OCI-LY3 (cell line): ENCODE results near the gene PLPPR2.
"Not testable (repeated sequence)": the region's sequence is repeated elsewhere in the genome, so short reads cannot be mapped to it uniquely, and the experiment has no call there.

Experiments used
- H2AFZ ChIP-seq: fragments of 200-600, 300-600 bp; shearing (Covaris generic); 2 replicates; pipeline ENCODE4 v1.6.0; 2014; ENCODE audit warnings: antibody characterized with exemption, low read depth, low read length
- H3K27ac ChIP-seq: fragments of 200-600, 300-600 bp; sonication (generic); 2 replicates; pipeline ENCODE4 v1.5.1; 2014; ENCODE audit warnings: mild to moderate bottlenecking, low read length, moderate library complexity, mixed read lengths
- H3K27me3 ChIP-seq: fragments of 200-600, 300-600 bp; sonication (generic); 2 replicates; pipeline ENCODE4 v1.6.1; 2014; ENCODE audit warnings: low read depth, low read length, mixed read lengths
- H3K36me3 ChIP-seq: fragments of 200-600, 300-600 bp; sonication (generic); replicated peaks from 2 replicates; pipeline ENCODE3; 2014; ENCODE audit warnings: low read depth, low read length, mixed read lengths
- H3K4me1 ChIP-seq: fragments of 300-600, 200-600 bp; sonication (generic); 2 replicates; pipeline ENCODE4 v1.6.1; 2014; ENCODE audit warnings: low read length, mixed read lengths
- H3K4me2 ChIP-seq: fragments of 200-600, 300-600 bp; sonication (generic); 2 replicates; pipeline ENCODE4 v1.6.1; 2014; ENCODE audit warnings: low read length, mixed read lengths
- H3K4me3 ChIP-seq: fragments of 300-600, 200-600 bp; sonication (generic); 2 replicates; pipeline ENCODE4 v1.5.1; 2014; ENCODE audit warnings: antibody characterized with exemption, mild to moderate bottlenecking, low read length, moderate library complexity
- H3K79me2 ChIP-seq: fragments of 300-600, 200-600 bp; shearing (Covaris generic); 2 replicates; pipeline ENCODE4 v1.6.1; 2014; ENCODE audit warnings: mild to moderate bottlenecking, low read length, mixed read lengths
- H3K9ac ChIP-seq: fragments of 300-600, 200-600 bp; shearing (Covaris generic); 2 replicates; pipeline ENCODE4 v1.6.0; 2014; ENCODE audit warnings: mild to moderate bottlenecking, low read length, moderate library complexity
- H3K9me3 ChIP-seq: fragments of 200-600, 300-600 bp; shearing (Covaris generic); 2 replicates; pipeline ENCODE4 v1.6.1; 2014; ENCODE audit warnings: low read length, mixed read lengths; ENCODE audit not compliant: insufficient read depth
- H4K20me1 ChIP-seq: fragments of 200-600, 300-600 bp; sonication (generic); 2 replicates; pipeline ENCODE4 v1.6.1; 2016; ENCODE audit warnings: low read length, mixed read lengths; ENCODE audit not compliant: insufficient read depth
- CTCF ChIP-seq: fragments of 200-600, 300-600 bp; sonication (generic); IDR thresholded peaks from 2 replicates; pipeline ENCODE4 v1.5.1; 2014; ENCODE audit warnings: antibody characterized with exemption, low read length, low read depth
- EZH2phosphoT487 ChIP-seq: fragments of 200-600 bp; shearing (Covaris generic); IDR thresholded peaks from 2 replicates; pipeline ENCODE4 v1.6.1; 2018; ENCODE audit warnings: antibody characterized with exemption, mixed run types, low read depth

PLPPR2 gene

GRCh38 chr19:11325544-11325943 is 29.7 kb upstream of the PLPPR2 start:
- TF ChIP-seq CTCF = no peak
- TF ChIP-seq EZH2phosphoT487 = no peak
- H3K9me3 ChIP-seq = no peaks in the 10 kb centered on the region
- no peaks in the 10 kb centered on the region for H4K20me1 ChIP-seq
- H3K27ac ChIP-seq = no peak overlapping the region
- no peak overlapping the region for H3K4me3 ChIP-seq
- peaks cover 27% of the 10 kb centered on the region for H3K4me1 ChIP-seq
- no peaks in the 10 kb centered on the region for H3K36me3 ChIP-seq
- no peak overlapping the region for H3K9ac ChIP-seq
- H3K79me2 ChIP-seq = no peaks in the 10 kb centered on the region
- H2AFZ ChIP-seq = no peak overlapping the region
- no peak overlapping the region for H3K4me2 ChIP-seq
- no peaks in the 10 kb centered on the region for H3K27me3 ChIP-seq

GRCh38 chr19:11330127-11330526 is 25.1 kb upstream of the PLPPR2 start:
- Histone ChIP-seq H3K4me2 (no peak overlapping the region), H4K20me1 (no peaks in the 10 kb centered on the region), H3K36me3 (peaks cover 5% of the 10 kb centered on the region), H2AFZ (no peak overlapping the region), H3K4me1 (no peaks in the 10 kb centered on the region), H3K9ac (no peak overlapping the region), H3K27me3 (no peaks in the 10 kb centered on the region), H3K9me3 (no peaks in the 10 kb centered on the region), H3K4me3 (no peak overlapping the region), H3K27ac (no peak overlapping the region), H3K79me2 (no peaks in the 10 kb centered on the region)
- no peak for TF ChIP-seq CTCF
- TF ChIP-seq EZH2phosphoT487 = no peak

- TF ChIP-seq CTCF = no peak
- no peak for TF ChIP-seq EZH2phosphoT487
- Histone ChIP-seq H3K9me3 (no peaks in the 10 kb centered on the region), H3K36me3 (peaks cover 9% of the 10 kb centered on the region), H3K27me3 (no peaks in the 10 kb centered on the region), H3K27ac (no peak overlapping the region), H2AFZ (no peak overlapping the region), H3K4me1 (no peaks in the 10 kb centered on the region), H3K4me3 (no peak overlapping the region), H3K4me2 (no peak overlapping the region), H4K20me1 (no peaks in the 10 kb centered on the region), H3K9ac (no peak overlapping the region), H3K79me2 (no peaks in the 10 kb centered on the region)
These were observed 23.7 kb upstream of the PLPPR2 start for GRCh38 chr19:11331502-11331901.

- no peaks in the 10 kb centered on the region for H3K4me1 ChIP-seq
- no peaks in the 10 kb centered on the region for H3K79me2 ChIP-seq
- no peak overlapping the region for H3K27ac ChIP-seq
- no peak overlapping the region for H3K4me3 ChIP-seq
- H3K9me3 ChIP-seq = no peaks in the 10 kb centered on the region
- H2AFZ ChIP-seq = no peak overlapping the region
- H3K27me3 ChIP-seq = no peaks in the 10 kb centered on the region
- no peak for TF ChIP-seq CTCF
- TF ChIP-seq EZH2phosphoT487 = no peak
- no peak overlapping the region for H3K4me2 ChIP-seq
- H4K20me1 ChIP-seq = no peaks in the 10 kb centered on the region
- H3K36me3 ChIP-seq = peaks cover 9% of the 10 kb centered on the region
- H3K9ac ChIP-seq = no peak overlapping the region
These were observed 22.4 kb upstream of the PLPPR2 start for GRCh38 chr19:11332822-11333221.

GRCh38 chr19:11333838-11334237 is 21.4 kb upstream of the PLPPR2 start:
- not testable (repeated sequence) for H3K4me2 ChIP-seq, H3K79me2 ChIP-seq, H2AFZ ChIP-seq, H3K36me3 ChIP-seq, H3K4me3 ChIP-seq, H3K9ac ChIP-seq, H4K20me1 ChIP-seq, H3K27me3 ChIP-seq, H3K4me1 ChIP-seq, H3K9me3 ChIP-seq, H3K27ac ChIP-seq
